Fibroblast of peridontal ligament (primary cell): ENCODE results near the gene CCDC192.

ENCODE experiments used
- DNase-seq: peaks from one replicate; pipeline ENCODE4 v3.0.0-alpha.2; 2010; ENCODE audit errors: extremely low read depth

The CCDC192 gene

DNA sequence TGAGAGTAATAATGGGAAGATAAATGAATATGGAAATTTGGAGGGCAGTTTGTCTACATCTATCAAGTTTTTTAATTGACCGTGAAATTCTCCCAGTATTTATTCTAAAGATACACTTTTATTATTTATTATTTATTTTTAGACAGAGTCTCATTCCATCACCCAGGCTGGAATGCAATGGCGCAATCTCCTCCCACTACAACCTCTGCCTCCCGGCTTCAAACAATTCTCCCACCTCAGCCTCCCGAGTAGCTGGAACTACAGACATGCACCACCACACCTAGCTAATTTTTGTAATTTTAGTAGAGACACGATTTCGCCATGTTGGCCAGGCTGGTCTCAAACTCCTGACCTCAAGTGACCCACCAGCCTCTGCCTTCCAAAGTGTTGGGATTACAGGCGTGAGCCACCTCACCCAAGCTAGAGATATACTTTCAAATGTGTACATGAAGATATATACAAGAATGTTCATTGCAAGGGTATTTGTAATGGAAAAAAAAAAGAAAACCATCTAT lies 282.7 kb downstream of the CCDC192 start:
- DNase-seq, result no peak

DNA sequence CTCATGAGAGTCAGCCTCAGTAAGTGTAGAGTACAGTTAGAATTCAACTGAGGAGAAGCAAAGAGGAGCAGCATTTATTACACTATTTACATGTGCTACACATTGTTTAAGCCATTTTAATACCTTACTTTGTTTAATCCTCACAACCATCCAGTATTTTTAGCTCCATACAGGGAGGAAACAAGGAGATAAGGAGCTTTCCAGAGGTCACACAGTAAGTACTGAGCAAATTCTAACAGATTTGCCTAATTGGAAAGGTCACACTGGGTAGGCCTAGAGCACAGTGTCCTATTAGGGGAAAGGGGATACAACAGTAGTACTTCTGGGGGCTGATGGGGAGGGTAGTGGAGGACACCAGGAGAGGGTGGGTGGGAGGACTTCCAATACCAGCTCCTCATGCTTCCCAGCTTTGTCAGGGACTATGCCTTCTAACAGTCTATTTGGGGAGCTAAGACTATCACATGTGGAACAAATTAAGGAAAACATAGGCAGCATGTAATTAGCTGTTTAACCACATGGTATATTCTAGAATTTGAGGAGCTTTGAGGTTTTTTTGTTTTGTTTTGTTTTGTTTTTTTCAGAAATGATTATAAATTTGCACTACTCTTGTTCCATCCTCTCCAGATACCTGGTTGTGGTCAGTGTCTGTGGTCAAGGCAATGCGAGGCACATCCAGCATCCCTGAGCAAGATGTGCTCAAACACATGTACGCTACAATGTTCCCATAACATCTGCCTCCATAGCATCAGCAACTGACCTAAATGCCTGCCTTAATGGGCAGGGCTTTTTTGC lies 284.4 kb downstream of the CCDC192 start:
- peak; percentile 73 for DNase-seq

DNA sequence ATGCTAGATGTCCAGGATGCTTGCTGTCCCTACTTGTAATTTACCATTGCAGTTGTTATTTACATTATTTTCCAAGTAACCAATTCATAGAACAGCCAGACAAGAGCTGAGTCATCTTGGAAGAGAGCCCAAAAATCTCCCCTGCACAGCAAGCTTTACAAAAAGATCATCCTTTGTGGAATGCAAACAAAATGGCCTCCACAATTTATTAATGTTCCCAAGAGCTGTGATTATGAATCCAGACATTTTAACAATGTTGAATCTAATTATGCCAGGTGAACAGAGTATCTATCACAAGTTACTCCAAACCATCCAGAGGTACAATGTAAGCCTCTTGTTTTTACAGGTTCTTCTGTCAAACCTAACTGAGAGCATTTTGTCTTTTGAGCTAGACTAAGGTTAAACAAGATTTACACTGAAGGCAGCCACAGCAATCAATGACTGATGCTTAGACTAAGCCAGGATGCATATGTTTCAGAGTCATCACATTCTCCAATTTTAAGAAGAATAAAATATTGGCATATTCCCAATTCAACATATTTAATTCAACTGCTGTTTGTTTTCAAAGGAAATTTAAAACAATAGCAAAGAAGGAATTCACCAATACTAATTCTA lies 285.1 kb downstream of the CCDC192 start:
- DNase-seq, result peak; percentile 87
